ENCODE results near the gene NFKBIA.
"Not testable (repeated sequence)": the region's sequence is repeated elsewhere in the genome, so short reads cannot be mapped to it uniquely, and the experiment has no call there.

The NFKBIA gene

GRCh38 chr14:35408026-35408425 is 3.5 kb upstream of the NFKBIA start:
- DNase-seq (ENCODE audit: low spot score): no peak

GRCh38 chr14:35407306-35407630 is 2.7 kb upstream of the NFKBIA start:
- DNase-seq (ENCODE audit: low spot score): no peak

GRCh38 chr14:35406506-35407305 is 2.2 kb upstream of the NFKBIA start:
- DNase-seq (ENCODE audit: low spot score): peak; percentile 61

GRCh38 chr14:35406090-35406489 is 1.5 kb upstream of the NFKBIA start:
- DNase-seq (ENCODE audit: low spot score): no peak

GRCh38 chr14:35405304-35405996 is 901 bp upstream of the NFKBIA start:
- DNase-seq (ENCODE audit: low spot score): no peak

- DNase-seq (ENCODE audit: low spot score): peak; percentile 97
Observed at GRCh38 chr14:35403603-35404448, 723 bp downstream of the NFKBIA start.

GRCh38 chr14:35403114-35403602 is 1.4 kb downstream of the NFKBIA start:
- no peak for DNase-seq (ENCODE audit: low spot score)

GRCh38 chr14:35402323-35403113 is 2.0 kb downstream of the NFKBIA start:
- no peak for DNase-seq (ENCODE audit: low spot score)

- no peak for DNase-seq (ENCODE audit: low spot score)
Observed at GRCh38 chr14:35401422-35402265, 2.9 kb downstream of the NFKBIA start.

GRCh38 chr14:35400648-35401421 is 3.7 kb downstream of the NFKBIA start:
- DNase-seq (ENCODE audit: low spot score): no peak

- no peak for DNase-seq (ENCODE audit: low spot score)
Observed at GRCh38 chr14:35399083-35399937, 5.2 kb downstream of the NFKBIA start.

- no peak for DNase-seq (ENCODE audit: low spot score)
Observed at GRCh38 chr14:35398071-35398584, 6.4 kb downstream of the NFKBIA start.

GRCh38 chr14:35396610-35397009 is 7.9 kb downstream of the NFKBIA start:
- DNase-seq (ENCODE audit: low spot score): not testable (repeated sequence)

GRCh38 chr14:35395283-35395682 is 9.3 kb downstream of the NFKBIA start:
- no peak for DNase-seq (ENCODE audit: low spot score)

- no peak for DNase-seq (ENCODE audit: low spot score)
Observed at GRCh38 chr14:35394326-35395013, 10.1 kb downstream of the NFKBIA start.

- DNase-seq (ENCODE audit: low spot score): no peak
Observed at GRCh38 chr14:35393826-35394225, 10.7 kb downstream of the NFKBIA start.

- DNase-seq (ENCODE audit: low spot score): no peak
Observed at GRCh38 chr14:35392103-35392502, 12.4 kb downstream of the NFKBIA start.

GRCh38 chr14:35391388-35391710 is 13.2 kb downstream of the NFKBIA start:
- DNase-seq (ENCODE audit: low spot score): no peak

Measured in D341Med (cell line).